IMR-90 (cell line): ENCODE data around the gene INSM1. TPM values are rescaled to one million over a fixed set of nuclear protein-coding genes. Genes with fewer than 3 reads are reported as not detected.

Experiments used
- ATAC-seq: fragments of 200-7000 bp; cut with Tn5 transposase; 2 replicates; pipeline ENCODE4 v1.9.1; 2020; ENCODE audit warnings: low read depth, mild to moderate bottlenecking, moderate library complexity
- BruUV-seq: library from RNA; stranded (reverse); fragments of 400-500 nt; replicated peaks from 2 replicates; lab custom pipeline; 2021; lab: Mats Ljungman, UMichigan
- CTCF ChIA-PET: fragments of 300-600 bp; formaldehyde crosslinking; extraction: SDS; loops from one replicate; lab custom pipeline; 2021; ENCODE audit warnings: antibody characterized with exemption; lab: Yijun Ruan, JAX
- POLR2A ChIA-PET: fragments of 300-600 bp; sonication (Branson Sonifier 250); formaldehyde crosslinking; loops from one replicate; lab custom pipeline; 2022; ENCODE audit warnings: antibody characterized with exemption; ENCODE audit not compliant: unreplicated experiment; lab: Charles Lee
- DNase-seq: peaks from one replicate; pipeline ENCODE4 v3.0.0; 2013
- H2AFZ ChIP-seq: replicated peaks from 2 replicates; pipeline ENCODE3; 2013; ENCODE audit warnings: low read length, mild to moderate bottlenecking; ENCODE audit not compliant: poor library complexity
- H2AK5ac ChIP-seq: 2 replicates; pipeline ENCODE4 v1.6.1; 2013; ENCODE audit warnings: low read depth, low read length, inconsistent platforms
- H2AK9ac ChIP-seq: replicated peaks from 2 replicates; pipeline ENCODE3; 2013; ENCODE audit warnings: mild to moderate bottlenecking, low read depth, low read length, moderate library complexity; ENCODE audit not compliant: poor library complexity
- H2BK120ac ChIP-seq: 2 replicates; pipeline ENCODE4 v1.6.1; 2013; ENCODE audit warnings: low read depth, low read length, inconsistent platforms
- H2BK15ac ChIP-seq: 3 replicates; pipeline ENCODE4 v1.6.1; 2013; ENCODE audit warnings: low read depth, low read length, inconsistent platforms
- H2BK20ac ChIP-seq: 2 replicates; pipeline ENCODE4 v1.6.1; 2013; ENCODE audit warnings: low read depth, mild to moderate bottlenecking, inconsistent platforms, low read length, moderate library complexity
- H2BK5ac ChIP-seq: 2 replicates; pipeline ENCODE4 v1.6.1; 2013; ENCODE audit warnings: mild to moderate bottlenecking, low read depth, low read length, inconsistent platforms; ENCODE audit not compliant: poor library complexity, severe bottlenecking
- H3K14ac ChIP-seq: replicated peaks from 2 replicates; pipeline ENCODE4 v1.6.1; 2013; ENCODE audit warnings: low read depth, low read length, inconsistent platforms
- H3K18ac ChIP-seq: 2 replicates; pipeline ENCODE4 v1.6.1; 2013; ENCODE audit warnings: low read depth, low read length, control low read depth
- H3K23ac ChIP-seq: 2 replicates; pipeline ENCODE4 v1.6.1; 2013; ENCODE audit warnings: low read depth, low read length, inconsistent platforms
- H3K27ac ChIP-seq: 2 replicates; pipeline ENCODE4 v1.5.1; 2013; ENCODE audit warnings: mild to moderate bottlenecking, control low read depth, low read length; ENCODE audit not compliant: insufficient read depth
- H3K27me3 ChIP-seq: 2 replicates; pipeline ENCODE4 v1.6.1; 2013; ENCODE audit warnings: low read length; ENCODE audit not compliant: control insufficient read depth, insufficient read depth
- H3K36me3 ChIP-seq: 2 replicates; pipeline ENCODE4 v1.6.1; 2013; ENCODE audit warnings: low read length, mixed read lengths; ENCODE audit not compliant: control insufficient read depth, insufficient read depth
- H3K4ac ChIP-seq: 2 replicates; pipeline ENCODE4 v1.6.1; 2013; ENCODE audit warnings: low read depth, low read length, inconsistent platforms
- H3K4me1 ChIP-seq: 2 replicates; pipeline ENCODE4 v1.6.1; 2013; ENCODE audit warnings: low read length, mixed read lengths; ENCODE audit not compliant: control insufficient read depth, insufficient read depth
- H3K4me2 ChIP-seq: 2 replicates; pipeline ENCODE4 v1.6.1; 2013; ENCODE audit warnings: low read depth, mild to moderate bottlenecking, control low read depth, low read length, moderate library complexity
- H3K4me3 ChIP-seq: 2 replicates; pipeline ENCODE4 v1.5.1; 2013; ENCODE audit warnings: low read depth, mild to moderate bottlenecking, control low read depth, low read length, moderate library complexity; ENCODE audit not compliant: insufficient read depth
- H3K56ac ChIP-seq: 2 replicates; pipeline ENCODE4 v1.6.1; 2013; ENCODE audit warnings: low read length, inconsistent platforms; ENCODE audit not compliant: insufficient read depth; ENCODE audit errors: extremely low read depth
- H3K79me1 ChIP-seq, 2 experiments: 2 replicates each; pipeline ENCODE4 v1.6.1; 2013; ENCODE audit warnings: low read length in 2 of 2, inconsistent platforms in 1 of 2, low read depth in 1 of 2
- H3K9ac ChIP-seq: 2 replicates; pipeline ENCODE4 v1.6.1; 2013; ENCODE audit warnings: low read depth, low read length, control low read depth
- H3K9me1 ChIP-seq: 2 replicates; pipeline ENCODE4 v1.6.1; 2013; ENCODE audit warnings: low read length, inconsistent platforms; ENCODE audit not compliant: insufficient read depth
- H3K9me3 ChIP-seq: 2 replicates; pipeline ENCODE4 v1.6.1; 2013; ENCODE audit warnings: low read length; ENCODE audit not compliant: control insufficient read depth, insufficient read depth
- H4K20me1 ChIP-seq: 2 replicates; pipeline ENCODE4 v1.6.1; 2013; ENCODE audit warnings: low read length, inconsistent platforms; ENCODE audit not compliant: insufficient read depth
- H4K5ac ChIP-seq: 2 replicates; pipeline ENCODE4 v1.6.1; 2013; ENCODE audit warnings: mild to moderate bottlenecking, low read depth, low read length, control low read depth
- H4K8ac ChIP-seq, 2 experiments: 2 replicates each; pipeline ENCODE4 v1.6.1; 2013; ENCODE audit warnings: low read depth in 2 of 2, low read length in 2 of 2, control low read depth in 1 of 2, inconsistent platforms in 1 of 2
- H4K91ac ChIP-seq: 2 replicates; pipeline ENCODE4 v1.6.1; 2013; ENCODE audit warnings: low read depth, low read length, inconsistent platforms; ENCODE audit not compliant: insufficient read depth
- BHLHE40 ChIP-seq: fragments of 150-350 bp; IDR thresholded peaks from 2 replicates; pipeline ENCODE4 v1.6.1; 2016; ENCODE audit warnings: mild to moderate bottlenecking, low read depth, low read length
- CEBPB ChIP-seq: IDR thresholded peaks from 2 replicates; pipeline ENCODE4 v1.6.1; 2012; ENCODE audit warnings: low read depth, low read length, improper control_type of control experiment
- CHD1 ChIP-seq: IDR thresholded peaks from 2 replicates; pipeline ENCODE4 v1.6.1; 2012; ENCODE audit warnings: low read depth, low read length, improper control_type of control experiment
- CTCF ChIP-seq: conservative IDR thresholded peaks from 2 replicates; pipeline ENCODE4 v1.5.1; 2012; ENCODE audit warnings: mild to moderate bottlenecking, low read depth, low read length, improper control_type of control experiment
- ELK1 ChIP-seq: fragments of 150-350 bp; IDR thresholded peaks from 2 replicates; pipeline ENCODE4 v1.6.1; 2016; ENCODE audit warnings: low read depth, mild to moderate bottlenecking, low read length, moderate library complexity, borderline replicate concordance
- FOS ChIP-seq: fragments of 150-350 bp; IDR thresholded peaks from 2 replicates; pipeline ENCODE4 v1.6.1; 2016; ENCODE audit warnings: low read depth, low read length
- MAFK ChIP-seq: IDR thresholded peaks from 2 replicates; pipeline ENCODE4 v1.6.1; 2012; ENCODE audit warnings: low read depth, low read length, improper control_type of control experiment
- MAZ ChIP-seq: IDR thresholded peaks from 2 replicates; pipeline ENCODE4 v1.6.1; 2012; ENCODE audit warnings: low read depth, mild to moderate bottlenecking, low read length, improper control_type of control experiment, moderate library complexity, borderline replicate concordance
- MXI1 ChIP-seq: IDR thresholded peaks from 2 replicates; pipeline ENCODE4 v1.6.1; 2012; ENCODE audit warnings: low read depth, mild to moderate bottlenecking, low read length, moderate library complexity, borderline replicate concordance
- NFE2L2 ChIP-seq: fragments of 150-350 bp; IDR thresholded peaks from 2 replicates; pipeline ENCODE4 v1.6.1; 2016; ENCODE audit warnings: low read depth, mild to moderate bottlenecking, low read length
- POLR2A ChIP-seq: IDR thresholded peaks from 2 replicates; pipeline ENCODE4 v1.6.1; 2012; ENCODE audit warnings: mild to moderate bottlenecking, low read depth, low read length
- RAD21 ChIP-seq: IDR thresholded peaks from 2 replicates; pipeline ENCODE4 v1.6.1; 2012; ENCODE audit warnings: low read length, improper control_type of control experiment
- RCOR1 ChIP-seq: IDR thresholded peaks from 2 replicates; pipeline ENCODE4 v1.6.1; 2012; ENCODE audit warnings: mild to moderate bottlenecking, low read length, improper control_type of control experiment; ENCODE audit not compliant: insufficient replicate concordance
- RFX5 ChIP-seq: IDR thresholded peaks from 2 replicates; pipeline ENCODE4 v1.8.0; 2012; ENCODE audit warnings: low read depth, mild to moderate bottlenecking, low read length, moderate library complexity
- SMC3 ChIP-seq: fragments of 150-350 bp; IDR thresholded peaks from 2 replicates; pipeline ENCODE4 v1.6.1; 2016; ENCODE audit warnings: low read depth, mild to moderate bottlenecking, antibody characterized with exemption, low read length, moderate library complexity
- USF2 ChIP-seq: fragments of 150-350 bp; IDR thresholded peaks from 2 replicates; pipeline ENCODE4 v1.6.1; 2017; ENCODE audit warnings: mild to moderate bottlenecking, antibody characterized with exemption, low read length, low read depth
- WGBS, 2 experiments: methylation state at CpG; one replicate each; pipeline versions ENCODE4 v1.1.5 to v1.1.7; 2013; ENCODE audit warnings: missing lambda C conversion rate in 2 of 2; ENCODE audit not compliant: insufficient read length in 1 of 2; ENCODE audit errors: extremely low coverage in 2 of 2; 5-methylcytosine and 5-hydroxymethylcytosine counted together
- dilution Hi-C: fragments of 300-500 bp; cut with HindIII; formaldehyde crosslinking; loops from one replicate; pipeline ENCODE4 v1.14.3; 2018; ENCODE audit warnings: low sequenced_read_pairs; ENCODE audit not compliant: unreplicated experiment
- in situ Hi-C: fragments of 300-500 bp; cut with MboI; formaldehyde crosslinking; loops from 3 replicates; pipeline ENCODE4 v1.14.3; 2019; ENCODE audit warnings: low sequenced_read_pairs, inconsistent platforms, mixed read lengths
- intact Hi-C: fragments of 100-400 bp; cut with micrococcal nuclease; formaldehyde crosslinking; loops from 2 replicates; pipeline ENCODE4 v1.10.0; 2022
- polyA plus RNA-seq, 3 experiments: library from polyadenylated mRNA; depleted of rRNA; stranded (reverse); fragments of >200 nt; gene quantifications; 2 replicates each; pipeline ENCODE4 v1.2.3, GENCODE V29; 2012; ENCODE audit warnings: low replicate concordance in 1 of 3
- total RNA-seq: library from RNA; depleted of rRNA; stranded (reverse); fragments of >200 nt; gene quantifications from 2 replicates; pipeline ENCODE4 v1.2.3, GENCODE V29; 2012

Gene INSM1
- total and polyA plus RNA-seq, 2 of the 4 experiments (the other 2 are of a cell fraction) = not detected

- Histone ChIP-seq H4K5ac (no peak overlapping the region), H2BK15ac (no peak overlapping the region), H3K36me3 (no peaks in the 10 kb centered on the region), H2BK20ac (no peak overlapping the region), H3K56ac (no peak overlapping the region), H4K8ac (no peak overlapping the region), H3K4me1 (no peaks in the 10 kb centered on the region), H2AK5ac (no peak overlapping the region), H3K4me2 (no peak overlapping the region), H3K18ac (no peak overlapping the region), H3K4ac (no peak overlapping the region), H3K9me3 (no peaks in the 10 kb centered on the region), H4K20me1 (no peaks in the 10 kb centered on the region), H3K23ac (no peak overlapping the region), H2BK5ac (no peak overlapping the region), H3K79me1 (no peaks in the 10 kb centered on the region), H2AK9ac (no peak overlapping the region), H3K9me1 (no peaks in the 10 kb centered on the region), H3K14ac (no peak overlapping the region), H3K4me3 (no peak overlapping the region), H3K27ac (no peak overlapping the region), H2AFZ (no peak overlapping the region), H3K27me3 (no peaks in the 10 kb centered on the region; the same call in 1 of the 2 replicates), H2BK120ac (no peak overlapping the region), H4K91ac (no peak overlapping the region), H3K9ac (no peak overlapping the region)
- TF ChIP-seq BHLHE40 (no peak), RCOR1 (no peak), RFX5 (no peak), USF2 (no peak), FOS (no peak), POLR2A (no peak), SMC3 (no peak), NFE2L2 (no peak), CEBPB (no peak), RAD21 (no peak), MAZ (no peak), ELK1 (no peak), MAFK (no peak), MXI1 (no peak), CHD1 (no peak), CTCF (no peak)
- 100% methylated on average over 2 of the region's 8 CpGs; no CpG with 5 or more reads in 1 of the 2 experiments for WGBS, 2 experiments
- ATAC-seq = no peak
- DNase-seq = no peak
- BruUV-seq = no TSS peak
- ChIA-PET POLR2A (no interaction called here), CTCF (no interaction called here)
- intact Hi-C loops = no loop called here
- dilution Hi-C loops = no loop called here
- in situ Hi-C loops = no loop called here
These were observed 50.2 kb downstream of the INSM1 start for GRCh38 chr20:20417876-20418676.
